WTC11 (cell line): ENCODE measurements around the gene SPTAN1. TPM values are rescaled to one million over a fixed set of nuclear protein-coding genes. Genes with fewer than 3 reads are reported as not detected.

Experiments used
- ATAC-seq: fragments of 200-7000 bp; cut with Tn5 transposase; 2 replicates; pipeline ENCODE4 v1.10.0; 2021; ENCODE audit warnings: mild to moderate bottlenecking, moderate library complexity
- CTCF ChIA-PET: fragments of 300-600 bp; sonication (Branson Sonifier 250); formaldehyde crosslinking; loops from one replicate; lab custom pipeline; 2021; ENCODE audit warnings: antibody characterized with exemption; lab: Charles Lee
- POLR2A ChIA-PET: fragments of 350-600 bp; sonication (Branson Sonifier 250); formaldehyde crosslinking; loops from one replicate; lab custom pipeline; 2021; ENCODE audit warnings: antibody characterized with exemption; lab: Charles Lee
- DNase-seq: peaks from one replicate; pipeline ENCODE4 v3.0.0; 2021; ENCODE audit warnings: low spot score
- H3K27ac Mint-ChIP-seq: 2 replicates; pipeline ENCODE4 v1.8.0; 2021; ENCODE audit warnings: mixed read lengths
- H3K27me3 Mint-ChIP-seq: 2 replicates; pipeline ENCODE4 v1.8.0; 2021; ENCODE audit warnings: low read depth, mild to moderate bottlenecking, moderate library complexity, mixed read lengths
- H3K36me3 Mint-ChIP-seq: 2 replicates; pipeline ENCODE4 v1.8.0; 2021; ENCODE audit warnings: mixed read lengths
- H3K4me1 Mint-ChIP-seq: 2 replicates; pipeline ENCODE4 v1.8.0; 2022; ENCODE audit warnings: mixed read lengths
- H3K4me3 Mint-ChIP-seq: 2 replicates; pipeline ENCODE4 v1.8.0; 2021; ENCODE audit warnings: mild to moderate bottlenecking, moderate library complexity, mixed read lengths
- H3K9me3 Mint-ChIP-seq: 2 replicates; pipeline ENCODE4 v1.8.0; 2021; ENCODE audit warnings: mixed read lengths
- AFF4 ChIP-seq: sonication (generic); formaldehyde crosslinking; IDR thresholded peaks from 2 replicates; pipeline ENCODE4 v1.8.1; 2023; ENCODE audit warnings: mild to moderate bottlenecking, missing genetic modification reagents, borderline replicate concordance
- CDX4 ChIP-seq: fragments of 250-450 bp; sonication (Bioruptor Pico); IDR thresholded peaks from 2 replicates; pipeline ENCODE4 v1.9.0; 2021; ENCODE audit warnings: moderate library complexity, mild to moderate bottlenecking, inconsistent platforms, borderline replicate concordance
- NFATC4 ChIP-seq: fragments of 250-450 bp; sonication (Bioruptor Pico); IDR thresholded peaks from 2 replicates; pipeline ENCODE4 v1.9.0; 2021; ENCODE audit warnings: mild to moderate bottlenecking
- PRDM15 ChIP-seq: sonication (generic); formaldehyde crosslinking; IDR thresholded peaks from 2 replicates; pipeline ENCODE4 v1.8.0; 2022; ENCODE audit warnings: missing genetic modification reagents
- RORB ChIP-seq: fragments of 250-450 bp; sonication (Bioruptor Pico); IDR thresholded peaks from 2 replicates; pipeline ENCODE4 v1.9.0; 2021; ENCODE audit warnings: mild to moderate bottlenecking
- SMAD4 ChIP-seq: sonication (generic); formaldehyde crosslinking; IDR thresholded peaks from 2 replicates; pipeline ENCODE4 v1.8.0; 2022; ENCODE audit warnings: mild to moderate bottlenecking, missing genetic modification reagents
- STAT6 ChIP-seq: sonication (generic); formaldehyde crosslinking; conservative IDR thresholded peaks from 2 replicates; pipeline ENCODE4 v1.8.1; 2023; ENCODE audit warnings: mild to moderate bottlenecking, low read depth, missing genetic modification reagents, moderate library complexity
- TCF7 ChIP-seq: sonication (generic); formaldehyde crosslinking; IDR thresholded peaks from 2 replicates; pipeline ENCODE4 v1.8.0; 2022; ENCODE audit warnings: mild to moderate bottlenecking, low read depth, missing genetic modification reagents, moderate library complexity
- USF2 ChIP-seq: sonication (generic); formaldehyde crosslinking; IDR thresholded peaks from 2 replicates; pipeline ENCODE4 v1.8.1; 2023; ENCODE audit warnings: mild to moderate bottlenecking, missing genetic modification reagents, moderate library complexity
- ZNF232 ChIP-seq: sonication (generic); formaldehyde crosslinking; IDR thresholded peaks from 2 replicates; pipeline ENCODE4 v1.8.0; 2022; ENCODE audit warnings: mild to moderate bottlenecking, missing genetic modification reagents
- ZNF423 ChIP-seq: fragments of 250-450 bp; sonication (Bioruptor Pico); IDR thresholded peaks from 2 replicates; pipeline ENCODE4 v2.1.2; 2022; ENCODE audit warnings: mild to moderate bottlenecking, moderate library complexity
- ZNF425 ChIP-seq: fragments of 250-450 bp; sonication (Bioruptor Pico); conservative IDR thresholded peaks from 2 replicates; pipeline ENCODE4 v1.9.0; 2021; ENCODE audit warnings: mild to moderate bottlenecking
- ZNF512 ChIP-seq: sonication (generic); formaldehyde crosslinking; IDR thresholded peaks from 2 replicates; pipeline ENCODE4 v1.8.1; 2022; ENCODE audit warnings: missing genetic modification reagents, borderline replicate concordance
- total RNA-seq: library from RNA; stranded (reverse); gene quantifications from 3 replicates; pipeline ENCODE4 v1.2.3, GENCODE V29; 2021

SPTAN1 gene
- total RNA-seq, 1 experiment from 2014 or later = 255 TPM

- no peaks in the 10 kb centered on the region for H3K36me3 Mint-ChIP-seq
- CTCF ChIA-PET = interaction anchor here (0.7 to 4.0 kb wide), 9 partner anchors 31 to 267 kb away, joined by 3 to 26 read pairs (median 4); partner anchors contain the start of genes CERCAM and ENDOG
- peaks cover 3% of the 10 kb centered on the region; the same call in 1 of the 2 replicates for H3K27me3 Mint-ChIP-seq
- H3K4me3 Mint-ChIP-seq = peak overlapping the region; percentile 92
- peak overlapping the region; percentile 99 for H3K27ac Mint-ChIP-seq
- ATAC-seq (no peak), DNase-seq (no peak)
- POLR2A ChIA-PET = interaction anchor here (0.9 to 1.8 kb wide), 8 partner anchors 9 to 173 kb away, joined by 3 to 5 read pairs (median 3); partner anchors contain the start of genes GLE1, ODF2, SET and ZDHHC12
- H3K9me3 Mint-ChIP-seq = no peaks in the 10 kb centered on the region
- TF ChIP-seq ZNF512 (CRISPR knock-in tag) (0 out of 2 replicates have a peak, but pooled peaks have one; percentile 18), ZNF423 (CRISPR knock-in tag) (no peak), AFF4 (no peak), CDX4 (CRISPR knock-in tag) (no peak), TCF7 (no peak), STAT6 (CRISPR knock-in tag) (no peak), ZNF425 (no peak), SMAD4 (no peak), NFATC4 (CRISPR knock-in tag) (no peak), USF2 (CRISPR knock-in tag) (no peak), ZNF232 (CRISPR knock-in tag) (0 out of 2 replicates have a peak, but pooled peaks have one; percentile 7), PRDM15 (CRISPR knock-in tag) (no peak), RORB (CRISPR knock-in tag) (no peak)
- peaks cover 25% of the 10 kb centered on the region for H3K4me1 Mint-ChIP-seq
Observed at GRCh38 chr9:128551657-128552152, 682 bp upstream of the SPTAN1 start.
